Midbrain (tissue), 1 donor: Measurements from ENCODE around the gene IL9.
A peak's percentile ranks its signal among the peaks of the same experiment; 100 is the strongest.

Source experiments
- DNase-seq: peaks from one replicate; lab custom pipeline; 2025; lab: John Stamatoyannopoulos, UW

IL9 gene

GRCh38 chr5:135891268-135891667 is 4.4 kb downstream of the IL9 start:
- DNase-seq: no peak

- DNase-seq: no peak
Measured at GRCh38 chr5:135890867-135891266, 4.8 kb downstream of the IL9 start.

DNA sequence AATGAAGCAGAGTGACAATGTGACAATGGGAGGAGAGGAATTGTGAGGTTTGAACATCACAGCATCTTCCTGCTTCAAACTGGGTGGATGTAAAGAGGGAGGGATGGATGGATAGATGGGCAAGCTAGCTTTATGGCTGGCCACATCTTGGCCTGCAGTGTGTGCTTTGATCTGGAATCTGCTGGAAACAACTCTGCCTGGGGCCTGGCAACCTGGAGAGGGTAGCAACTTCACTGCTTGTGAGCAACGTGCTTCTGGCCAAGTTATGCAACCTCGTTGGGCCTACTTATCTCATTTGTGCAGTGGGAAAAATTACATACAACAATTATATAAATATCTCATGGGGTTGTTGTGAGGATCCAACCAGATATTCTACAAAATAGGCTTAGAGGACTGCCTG is 5.3 kb downstream of the IL9 start:
- DNase-seq: no peak

- DNase-seq: no peak
Measured at GRCh38 chr5:135887881-135888614, 7.6 kb downstream of the IL9 start.

DNA sequence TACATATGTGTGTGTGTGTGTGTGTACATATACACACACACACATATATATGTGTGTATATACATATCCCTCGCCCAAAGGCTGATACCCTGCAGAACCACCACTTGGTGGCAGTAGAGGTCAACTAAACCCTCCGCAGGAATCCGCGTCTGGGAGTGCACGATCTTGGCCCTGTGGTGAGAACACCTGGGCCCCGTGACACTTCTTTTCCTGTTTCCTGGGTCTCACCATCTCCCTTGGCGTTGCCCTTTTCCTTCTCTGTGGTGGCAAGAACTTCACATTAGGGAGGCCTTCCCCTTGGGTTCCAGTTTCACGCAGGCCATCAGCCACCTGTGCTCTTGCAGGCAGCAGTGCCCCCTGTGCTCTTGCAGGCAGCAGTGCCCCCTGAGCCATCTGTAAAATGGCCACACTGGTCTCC is 8.2 kb downstream of the IL9 start:
- DNase-seq: peak; percentile 69

GRCh38 chr5:135886136-135886535 is 9.5 kb downstream of the IL9 start:
- DNase-seq: no peak

DNA sequence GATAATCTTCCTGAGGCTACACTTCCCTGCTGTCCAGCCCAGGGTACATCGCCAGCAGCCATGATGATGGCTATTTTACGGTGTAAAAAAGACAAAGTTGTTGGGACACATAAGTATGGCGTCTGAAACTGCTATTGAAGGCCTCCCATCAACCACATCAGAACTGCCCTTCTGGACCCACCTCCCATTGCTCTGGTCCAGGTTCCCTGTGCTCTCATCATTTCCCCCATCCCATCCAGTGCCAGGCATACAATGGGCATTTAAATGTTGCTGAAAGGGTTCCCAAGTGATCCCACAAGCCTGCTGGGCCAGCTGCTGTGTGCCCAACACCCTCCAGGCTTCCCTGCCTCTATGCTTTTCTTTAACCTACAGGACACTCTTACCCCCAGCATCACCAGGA is 10.6 kb downstream of the IL9 start:
- no peak for DNase-seq

DNA sequence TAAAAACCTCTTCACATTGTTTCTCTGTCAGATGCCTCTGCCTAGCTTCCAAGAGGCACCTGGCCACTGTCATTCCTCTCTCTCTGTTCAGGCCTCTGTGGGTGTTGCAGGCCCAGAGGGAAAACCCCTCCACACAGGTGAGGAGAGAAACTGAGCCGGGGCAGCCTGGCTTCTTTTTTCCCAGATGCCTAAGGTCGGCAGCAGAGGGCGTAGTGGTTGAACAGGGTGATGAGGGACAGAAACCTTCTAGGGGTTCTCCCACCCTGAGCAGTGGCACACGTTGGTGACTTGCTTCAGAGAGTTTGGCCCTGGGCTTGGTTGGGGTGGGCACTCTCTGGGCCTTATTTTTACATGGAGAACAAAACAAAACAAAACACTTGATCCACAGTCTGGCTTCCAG is 12.2 kb downstream of the IL9 start:
- DNase-seq: no peak

GRCh38 chr5:135883026-135883425 is 12.6 kb downstream of the IL9 start:
- no peak for DNase-seq

DNA sequence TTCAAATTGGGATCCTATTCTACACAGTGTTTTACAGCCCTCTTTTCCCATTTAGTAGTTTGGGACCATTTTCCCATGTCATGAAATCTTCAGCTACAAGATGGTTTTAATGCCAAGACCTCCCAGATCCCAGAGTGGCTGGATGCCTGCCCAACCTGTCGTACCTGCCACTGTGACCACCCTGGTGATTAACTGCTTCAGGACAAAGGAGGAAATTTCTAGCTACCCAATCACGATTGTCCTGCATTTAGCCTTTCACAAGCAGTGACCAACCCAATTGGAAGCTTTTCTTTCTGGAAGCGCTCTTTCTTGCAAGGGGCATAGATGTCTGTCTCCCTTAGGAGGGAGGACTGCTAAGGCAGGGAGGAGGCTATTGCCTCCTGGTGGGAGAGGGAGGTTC is 13.8 kb downstream of the IL9 start:
- DNase-seq: no peak

DNA sequence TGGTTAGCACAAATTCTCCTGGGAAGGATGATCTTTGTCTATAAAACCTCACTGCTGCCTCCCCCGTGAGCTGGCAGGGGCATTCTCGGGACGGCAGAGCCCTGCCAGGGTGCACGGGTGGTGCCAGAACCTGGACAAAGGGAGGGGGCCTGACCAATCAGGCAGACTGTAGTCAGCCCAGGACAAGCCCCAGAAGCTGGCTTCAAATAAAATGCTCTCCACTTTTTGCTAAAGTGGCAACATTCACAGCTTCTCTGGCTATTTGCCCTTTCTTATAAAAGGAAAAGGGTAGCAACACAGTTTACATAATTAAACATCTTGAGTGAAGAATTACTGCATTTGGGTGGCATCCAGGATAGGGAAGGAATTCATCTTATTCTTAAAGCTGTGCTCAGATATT is 14.4 kb downstream of the IL9 start:
- peak; percentile 73 for DNase-seq

DNA sequence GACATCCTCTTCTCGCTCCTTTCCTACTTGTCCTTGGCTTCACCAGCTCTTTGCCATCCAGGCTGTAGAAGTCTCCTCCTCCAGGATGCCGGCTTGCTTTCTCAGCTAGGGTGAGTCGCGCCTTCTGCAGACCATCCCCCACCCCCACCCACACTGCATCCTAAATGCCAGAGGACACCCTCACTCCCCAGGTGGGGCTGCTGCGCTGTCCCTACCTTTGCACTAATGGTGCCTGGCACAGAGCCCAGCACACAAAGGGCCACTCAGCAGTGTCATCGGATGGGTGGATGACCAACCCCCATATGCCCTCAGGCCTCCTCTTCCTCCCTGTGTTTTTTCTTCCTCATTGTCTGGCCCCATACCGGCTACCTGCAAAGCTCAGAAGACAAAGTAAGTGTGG is 14.8 kb downstream of the IL9 start:
- DNase-seq: no peak

GRCh38 chr5:135880278-135880677 is 15.4 kb downstream of the IL9 start:
- DNase-seq: no peak

DNA sequence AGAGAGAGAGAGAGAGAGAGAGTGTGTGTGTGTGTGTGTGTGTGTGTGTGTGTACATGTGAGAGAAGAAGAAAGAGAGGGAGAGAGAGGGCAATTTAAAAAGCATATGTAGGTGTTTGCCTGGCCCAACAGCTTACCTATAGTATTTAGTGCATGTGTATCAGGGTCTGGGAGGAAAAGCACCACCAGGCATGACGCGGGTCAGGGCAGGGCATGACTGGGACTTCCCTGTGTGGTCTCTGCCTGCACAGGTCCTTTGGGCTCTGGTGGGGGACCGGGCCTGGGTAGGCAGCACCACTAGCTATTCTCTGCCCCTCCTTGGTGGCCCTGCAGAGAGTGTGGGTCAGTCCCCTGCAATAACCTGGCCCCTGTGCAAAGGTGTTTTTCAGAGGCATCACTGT is 16.1 kb downstream of the IL9 start:
- DNase-seq: no peak

DNA sequence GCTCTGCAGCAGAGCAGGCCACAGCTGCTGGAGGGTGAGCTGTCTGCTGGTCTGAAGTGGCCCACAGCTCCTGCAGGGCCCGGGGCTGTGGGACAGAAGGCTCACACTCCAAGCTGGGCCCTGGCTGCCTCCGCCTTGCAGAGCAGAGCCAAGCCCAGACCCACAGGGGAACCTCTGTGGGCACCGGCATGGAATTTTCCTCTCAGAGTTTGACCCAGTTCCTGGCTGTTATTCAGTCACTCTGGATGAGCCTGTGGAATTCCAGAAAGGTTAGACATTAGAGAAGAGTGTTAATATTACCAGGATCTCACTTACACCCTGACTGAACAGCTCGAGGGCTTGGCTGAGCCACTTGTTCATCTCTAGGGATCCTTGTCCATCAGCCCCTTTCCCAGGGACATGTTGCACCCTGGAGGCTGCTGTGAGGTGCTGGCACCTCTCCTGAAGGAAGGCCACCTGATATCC is 17.5 kb downstream of the IL9 start:
- DNase-seq: no peak

DNA sequence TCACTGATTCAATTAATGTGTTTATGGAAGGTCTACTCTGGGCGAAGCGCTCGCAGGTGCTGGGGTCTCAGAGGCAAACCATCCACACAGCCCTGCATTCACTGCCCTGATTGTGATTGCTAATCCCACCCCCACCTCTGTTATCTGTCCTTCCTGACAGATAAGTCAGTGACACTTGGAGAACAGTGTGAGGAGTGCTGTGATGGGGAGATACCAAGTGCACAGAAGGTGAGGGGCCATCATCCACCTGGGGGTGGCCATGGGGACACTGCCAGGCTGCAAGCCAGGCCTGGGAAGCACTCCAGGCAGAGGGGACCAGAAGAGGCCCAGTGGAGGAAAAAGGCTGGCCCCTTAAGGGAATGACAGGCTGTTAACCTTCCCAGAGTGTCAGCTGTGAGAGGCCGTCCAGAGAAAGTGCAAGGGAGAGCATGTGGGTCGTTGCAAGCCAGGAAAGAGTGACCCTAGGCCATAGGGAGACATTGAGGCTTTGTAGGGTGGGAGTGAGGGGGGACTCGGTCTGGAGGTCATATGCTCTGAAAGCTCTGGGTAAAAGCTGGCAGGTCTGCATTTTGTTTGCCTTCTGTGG is 18.0 kb downstream of the IL9 start:
- DNase-seq: no peak

- DNase-seq: no peak
Measured at GRCh38 chr5:135876146-135876545, 19.5 kb downstream of the IL9 start.

- no peak for DNase-seq
Measured at GRCh38 chr5:135875567-135875966, 20.1 kb downstream of the IL9 start.

DNA sequence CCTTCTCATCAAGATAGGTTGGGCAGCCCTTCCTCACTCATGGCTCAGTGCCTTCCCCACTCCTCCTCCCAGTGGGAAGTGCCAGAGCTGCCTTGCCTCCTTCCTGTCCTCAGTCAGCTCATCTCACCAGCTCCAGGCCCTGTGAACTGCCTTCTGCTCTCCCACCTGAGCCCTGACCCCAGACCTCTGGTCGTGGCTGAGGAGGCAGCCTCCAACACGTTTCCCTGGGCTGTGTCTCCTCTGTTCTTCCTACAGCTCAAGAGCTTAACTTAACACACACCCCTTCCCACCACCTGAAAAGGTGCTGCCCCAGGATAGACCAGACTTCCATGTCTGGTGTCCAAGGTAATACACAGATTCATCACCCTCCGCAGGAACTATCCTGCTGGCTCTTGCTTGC is 21.2 kb downstream of the IL9 start:
- no peak for DNase-seq

GRCh38 chr5:135873831-135874230 is 21.8 kb downstream of the IL9 start:
- DNase-seq: no peak

- no peak for DNase-seq
Measured at GRCh38 chr5:135871268-135871915, 24.2 kb downstream of the IL9 start.

DNA sequence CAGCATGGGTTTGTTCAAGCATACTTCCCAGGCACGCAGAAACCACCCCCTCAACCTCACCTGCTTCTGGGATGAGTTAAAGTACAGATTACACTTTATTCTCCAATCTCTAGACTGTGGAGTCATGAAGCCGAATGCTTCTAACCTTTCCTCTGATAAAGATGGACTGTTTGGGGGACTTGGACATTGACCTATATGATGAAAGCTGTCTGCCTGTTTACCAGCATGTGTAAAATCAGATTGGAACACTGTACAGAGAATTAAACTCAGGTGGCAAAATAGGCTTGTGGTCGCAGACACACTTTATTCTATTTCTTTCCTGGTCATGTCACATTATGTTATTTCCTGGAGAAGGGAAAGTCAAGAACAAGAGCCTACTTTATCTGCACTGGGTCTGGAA is 25.7 kb downstream of the IL9 start:
- no peak for DNase-seq

- DNase-seq: no peak
Measured at GRCh38 chr5:135869276-135869675, 26.4 kb downstream of the IL9 start.
